GM12874 (cell line): ENCODE results near the gene ATG9A.

ENCODE experiments used
- TF ChIP-seq, protein P1 (sequence below): IDR thresholded peaks from 2 replicates; pipeline ENCODE4 v1.5.1; 2011; ENCODE audit warnings: low read depth, mild to moderate bottlenecking, control low read depth, low read length, moderate library complexity; ENCODE audit not compliant: insufficient read depth

ATG9A gene

DNA sequence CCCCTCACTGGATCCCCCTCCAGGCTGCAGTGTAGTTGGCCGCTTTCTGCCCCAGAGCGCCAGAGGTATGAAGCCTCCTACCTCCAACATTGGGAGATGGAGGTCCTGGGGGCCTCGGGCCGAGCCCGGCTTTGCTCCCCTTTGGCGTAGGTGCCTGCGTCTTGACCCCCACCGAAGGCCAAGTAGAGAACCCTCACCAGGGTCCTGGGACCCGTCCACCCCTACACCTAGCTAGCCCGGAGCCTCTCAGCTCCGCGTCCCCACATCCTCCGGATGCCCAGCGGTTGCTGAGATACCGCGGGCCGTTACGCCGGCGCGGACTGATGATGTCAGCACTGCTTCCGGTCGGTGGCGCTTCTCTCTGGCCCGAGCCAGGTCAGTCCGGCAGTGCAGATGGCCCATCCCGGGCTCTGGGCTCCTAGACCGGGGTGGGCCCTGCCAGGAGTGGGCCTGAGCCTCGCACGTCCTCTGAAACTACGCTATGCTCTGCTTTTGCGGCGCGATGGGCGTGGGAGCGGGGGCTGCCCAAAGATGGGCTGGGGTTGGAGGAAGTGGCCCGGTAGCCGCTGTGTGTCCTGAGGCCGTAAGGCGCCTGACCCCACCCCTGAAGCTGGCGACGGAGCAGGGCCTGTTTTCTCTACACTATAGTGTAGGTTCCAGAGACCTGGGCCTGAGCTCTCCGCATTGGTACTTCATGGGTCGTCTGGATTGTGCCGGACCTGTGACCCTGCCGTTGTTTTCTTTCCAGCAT, 15.9 kb upstream of the ATG9A start, which contains the start of the genes GLB1L and STK16:
GLB1L (minus strand) TSS at position 297 of the 751 bp plus-strand sequence. CDS start 1,871 bp downstream, outside the sequence.
STK16 (plus strand) TSS at position 332 of the 751 bp plus-strand sequence. CDS start 521 bp downstream, outside the sequence.
- TF ChIP-seq, protein P1, sequence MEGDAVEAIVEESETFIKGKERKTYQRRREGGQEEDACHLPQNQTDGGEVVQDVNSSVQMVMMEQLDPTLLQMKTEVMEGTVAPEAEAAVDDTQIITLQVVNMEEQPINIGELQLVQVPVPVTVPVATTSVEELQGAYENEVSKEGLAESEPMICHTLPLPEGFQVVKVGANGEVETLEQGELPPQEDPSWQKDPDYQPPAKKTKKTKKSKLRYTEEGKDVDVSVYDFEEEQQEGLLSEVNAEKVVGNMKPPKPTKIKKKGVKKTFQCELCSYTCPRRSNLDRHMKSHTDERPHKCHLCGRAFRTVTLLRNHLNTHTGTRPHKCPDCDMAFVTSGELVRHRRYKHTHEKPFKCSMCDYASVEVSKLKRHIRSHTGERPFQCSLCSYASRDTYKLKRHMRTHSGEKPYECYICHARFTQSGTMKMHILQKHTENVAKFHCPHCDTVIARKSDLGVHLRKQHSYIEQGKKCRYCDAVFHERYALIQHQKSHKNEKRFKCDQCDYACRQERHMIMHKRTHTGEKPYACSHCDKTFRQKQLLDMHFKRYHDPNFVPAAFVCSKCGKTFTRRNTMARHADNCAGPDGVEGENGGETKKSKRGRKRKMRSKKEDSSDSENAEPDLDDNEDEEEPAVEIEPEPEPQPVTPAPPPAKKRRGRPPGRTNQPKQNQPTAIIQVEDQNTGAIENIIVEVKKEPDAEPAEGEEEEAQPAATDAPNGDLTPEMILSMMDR: no peak

DNA sequence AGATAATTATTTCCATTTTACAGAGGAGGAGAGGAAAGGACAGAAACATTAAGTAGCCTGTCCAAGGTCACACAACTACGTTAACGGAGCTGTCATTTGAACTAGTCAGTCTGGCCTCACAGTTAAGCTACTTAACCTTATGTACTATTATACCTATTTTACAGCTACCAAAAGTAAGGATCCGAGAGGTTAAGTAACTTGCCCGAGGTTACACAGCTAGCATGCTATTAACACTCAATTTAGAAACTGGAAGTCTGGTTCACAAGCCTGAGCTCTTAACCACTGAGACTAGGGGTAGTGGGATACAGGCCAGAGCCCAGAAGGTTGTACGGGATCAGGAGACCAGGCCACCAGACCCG, 15.3 kb upstream of the ATG9A start:
- TF ChIP-seq, protein P1: no peak

DNA sequence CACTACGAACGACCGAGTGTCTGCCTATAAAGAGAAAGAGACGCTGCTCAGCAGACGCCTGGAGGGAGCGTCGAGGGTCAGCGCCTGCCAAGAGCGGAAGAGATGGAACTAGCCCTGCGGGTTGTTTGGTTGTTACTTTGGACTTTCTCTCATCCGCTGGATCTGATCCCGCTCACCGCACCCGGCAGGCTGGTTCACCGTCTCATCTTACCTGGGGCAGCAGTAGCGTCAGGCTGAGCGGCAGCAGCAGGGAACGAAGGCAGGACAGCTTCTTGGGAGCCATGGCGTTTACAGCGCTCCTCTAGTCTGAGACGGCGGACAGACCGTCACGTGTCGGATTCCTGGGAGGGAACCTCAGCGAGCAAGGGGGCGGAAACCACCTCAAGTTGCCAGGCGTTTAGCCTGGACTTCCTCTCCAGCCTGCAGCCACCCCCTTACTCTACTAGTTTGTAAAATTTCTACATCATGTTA, 13.9 kb upstream of the ATG9A start:
- TF ChIP-seq, protein P1: no peak

DNA sequence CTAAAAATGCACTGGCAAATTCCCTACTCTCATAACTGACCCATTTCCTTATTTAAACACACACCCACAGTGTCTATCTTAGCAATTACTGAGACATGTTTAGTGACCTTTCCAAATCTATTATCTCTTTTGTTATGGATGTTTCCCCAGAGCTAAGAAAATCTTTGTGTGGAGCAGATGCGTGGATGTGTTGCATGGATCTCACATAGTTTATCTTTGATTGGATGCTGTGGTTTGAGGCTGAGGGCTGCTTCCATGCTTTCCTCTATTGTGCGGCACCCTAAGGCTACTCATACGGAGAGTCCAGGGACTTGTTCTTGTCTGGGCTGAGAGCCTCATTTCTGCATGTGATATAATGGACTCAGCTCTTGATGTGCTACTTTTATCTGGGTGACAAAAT, 4.9 kb upstream of the ATG9A start:
- TF ChIP-seq, protein P1: no peak

DNA sequence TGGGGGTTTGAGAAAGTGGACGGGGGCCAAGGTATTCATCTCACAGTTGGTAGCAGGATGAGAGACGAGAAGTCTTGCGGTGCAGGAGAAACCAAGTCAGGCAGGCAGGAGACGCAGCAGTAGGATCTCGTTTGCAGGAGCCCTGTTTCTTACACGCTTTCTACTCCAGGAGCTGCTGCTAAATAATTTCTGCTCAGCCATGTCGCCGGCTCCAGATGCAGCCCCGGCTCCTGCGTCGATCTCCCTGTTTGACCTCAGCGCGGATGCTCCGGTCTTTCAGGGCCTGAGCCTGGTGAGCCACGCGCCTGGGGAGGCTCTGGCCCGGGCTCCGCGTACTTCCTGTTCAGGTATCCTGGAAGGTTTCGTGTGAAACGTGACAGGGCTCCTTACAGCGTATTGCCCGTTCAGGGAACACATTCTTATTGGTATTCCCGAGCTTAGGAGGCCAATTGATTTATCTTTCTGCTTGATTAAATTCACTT, 664 bp upstream of the ATG9A start:
- TF ChIP-seq, protein P1: no peak

DNA sequence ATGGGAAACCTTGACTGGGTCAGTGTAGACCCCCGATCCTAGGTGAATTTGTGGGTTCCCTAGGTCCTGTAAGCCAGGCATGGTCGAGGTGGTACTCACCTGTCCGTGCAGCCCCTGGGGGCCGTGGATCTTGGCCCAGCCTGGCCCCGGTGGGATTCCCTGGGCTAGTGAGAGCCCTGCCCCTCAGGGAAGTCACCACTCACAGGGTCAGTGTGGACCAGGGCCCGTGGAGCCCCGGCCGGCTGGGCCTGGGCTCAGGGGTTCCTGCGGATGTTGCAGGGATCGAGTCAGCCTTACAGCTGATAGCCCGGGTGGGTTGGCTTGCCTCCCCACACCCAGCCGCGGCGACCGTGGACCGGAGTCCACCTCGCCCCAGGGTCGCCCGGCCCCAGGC, 528 bp downstream of the ATG9A start:
- TF ChIP-seq, protein P1: no peak

DNA sequence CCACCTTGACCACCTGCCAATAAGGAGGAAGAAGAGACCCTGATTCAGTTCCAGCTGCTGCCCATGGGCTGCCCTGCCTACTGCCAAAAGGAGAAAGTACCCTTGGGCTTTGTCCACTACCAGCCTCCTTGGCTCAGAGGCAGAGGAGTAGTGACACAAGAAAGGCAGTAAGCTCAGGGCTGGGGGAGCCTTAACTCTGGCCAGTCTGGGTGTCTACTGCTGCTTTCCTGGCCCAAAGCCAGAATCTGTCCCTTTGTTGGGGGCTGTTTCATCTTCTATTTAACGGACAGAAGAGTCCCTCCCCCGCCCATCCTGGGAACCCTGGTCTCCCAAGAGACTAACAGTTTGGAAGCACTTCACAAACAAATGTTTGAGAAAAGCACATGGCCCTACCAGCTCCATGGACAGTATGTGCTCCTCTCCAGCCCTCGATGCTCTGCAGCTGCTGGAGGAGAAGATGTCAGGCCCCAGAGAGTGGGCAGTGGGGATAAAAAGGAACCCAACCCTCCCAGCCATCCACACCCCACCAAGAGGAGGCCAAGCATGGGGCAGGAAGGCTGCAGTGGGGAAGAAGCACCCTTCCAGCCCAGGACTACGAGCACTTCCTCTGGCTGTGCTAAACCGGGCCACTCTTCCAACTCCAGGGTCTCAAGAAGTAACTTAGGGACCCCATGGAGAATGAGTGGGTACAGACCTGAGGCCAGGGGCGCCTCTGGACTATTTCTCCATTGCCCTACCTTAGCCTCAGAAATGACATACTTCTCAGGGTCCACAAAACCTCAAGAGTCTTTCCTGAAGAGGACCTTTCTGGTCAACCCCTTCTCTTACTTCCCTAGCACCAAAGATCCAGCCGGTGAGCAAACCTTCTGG, 1.2 kb downstream of the ATG9A start:
- TF ChIP-seq, protein P1: no peak
